Endothelial cell of hepatic sinusoid (primary cell): Measurements from ENCODE around the gene KCNK10.
"Not testable (repeated sequence)": the region's sequence is repeated elsewhere in the genome, so short reads cannot be mapped to it uniquely, and the experiment has no call there.

Experiments used
- in situ Hi-C: cut with HindIII; loops from 2 replicates; pipeline ENCODE4 v1.10.0; 2017; ENCODE audit warnings: low sequenced_read_pairs

The KCNK10 gene

GRCh38 chr14:88271205-88271604 is 51.9 kb downstream of the KCNK10 start:
- in situ Hi-C loops, result no loop called here

GRCh38 chr14:88270776-88271175 is 52.3 kb downstream of the KCNK10 start:
- in situ Hi-C loops, result no loop called here

GRCh38 chr14:88269806-88270420 is 53.2 kb downstream of the KCNK10 start:
- in situ Hi-C loops, result no loop called here

GRCh38 chr14:88266474-88266873 is 56.6 kb downstream of the KCNK10 start:
- in situ Hi-C loops, result no loop called here

- in situ Hi-C loops, result no loop called here
These were observed 59.0 kb downstream of the KCNK10 start for GRCh38 chr14:88264116-88264515.

- in situ Hi-C loops, result not testable (repeated sequence)
These were observed 61.8 kb downstream of the KCNK10 start for GRCh38 chr14:88261302-88261701.

- in situ Hi-C loops, result loop anchor here (5.0 kb wide), 1 partner anchor 94 kb away; no protein-coding TSS in a partner anchor
These were observed 65.0 kb downstream of the KCNK10 start for GRCh38 chr14:88258021-88258420.

GRCh38 chr14:88256997-88257950 is 65.8 kb downstream of the KCNK10 start:
- in situ Hi-C loops, result loop anchor here (5.0 kb wide), 1 partner anchor 95 kb away; no protein-coding TSS in a partner anchor

GRCh38 chr14:88255798-88256197 is 67.3 kb downstream of the KCNK10 start:
- in situ Hi-C loops, result loop anchor here (5.0 kb wide), 1 partner anchor 97 kb away; no protein-coding TSS in a partner anchor

- in situ Hi-C loops, result loop anchor here (5.0 kb wide), 1 partner anchor 97 kb away; no protein-coding TSS in a partner anchor
These were observed 67.9 kb downstream of the KCNK10 start for GRCh38 chr14:88255196-88255595.

- in situ Hi-C loops, result loop anchor here (5.0 kb wide), 1 partner anchor 95 kb away; no protein-coding TSS in a partner anchor
These were observed 70.6 kb downstream of the KCNK10 start for GRCh38 chr14:88252498-88252897.

- in situ Hi-C loops, result loop anchor here (5.0 kb wide), 1 partner anchor 94 kb away; no protein-coding TSS in a partner anchor
These were observed 71.4 kb downstream of the KCNK10 start for GRCh38 chr14:88251650-88252049.

- in situ Hi-C loops, result no loop called here
These were observed 73.8 kb downstream of the KCNK10 start for GRCh38 chr14:88249266-88249665.

- in situ Hi-C loops, result no loop called here
These were observed 74.5 kb downstream of the KCNK10 start for GRCh38 chr14:88248606-88249005.

- in situ Hi-C loops, result no loop called here
These were observed 75.8 kb downstream of the KCNK10 start for GRCh38 chr14:88247228-88247627.

- in situ Hi-C loops, result no loop called here
These were observed 77.7 kb downstream of the KCNK10 start for GRCh38 chr14:88245321-88245720.

- in situ Hi-C loops, result no loop called here
These were observed 79.1 kb downstream of the KCNK10 start for GRCh38 chr14:88243946-88244345.

GRCh38 chr14:88242446-88242845 is 80.6 kb downstream of the KCNK10 start:
- in situ Hi-C loops, result no loop called here

- in situ Hi-C loops, result no loop called here
These were observed 81.3 kb downstream of the KCNK10 start for GRCh38 chr14:88241810-88242209.

GRCh38 chr14:88234442-88234841 is 88.6 kb downstream of the KCNK10 start:
- in situ Hi-C loops, result no loop called here

- in situ Hi-C loops, result no loop called here
These were observed 89.2 kb downstream of the KCNK10 start for GRCh38 chr14:88233915-88234314.

- in situ Hi-C loops, result no loop called here
These were observed 90.3 kb downstream of the KCNK10 start for GRCh38 chr14:88232771-88233170.
